ENCODE measurements around the gene BOLA3.

BOLA3 gene

GRCh38 chr2:74102516-74102915 lies 45.2 kb downstream of the BOLA3 start:
- Mint-ChIP-seq H3K4me1 (no peaks in the 10 kb centered on the region), H3K9me3 (no peaks in the 10 kb centered on the region), H3K36me3 (peaks cover 28% of the 10 kb centered on the region), H3K27me3 (no peaks in the 10 kb centered on the region), H3K27ac (no peak overlapping the region), H3K4me3 (no peak overlapping the region)
- ATAC-seq (ENCODE audit: low read depth) = no peak
- DNase-seq (ENCODE audit: low spot score in 2 of 2) = no peak

DNA sequence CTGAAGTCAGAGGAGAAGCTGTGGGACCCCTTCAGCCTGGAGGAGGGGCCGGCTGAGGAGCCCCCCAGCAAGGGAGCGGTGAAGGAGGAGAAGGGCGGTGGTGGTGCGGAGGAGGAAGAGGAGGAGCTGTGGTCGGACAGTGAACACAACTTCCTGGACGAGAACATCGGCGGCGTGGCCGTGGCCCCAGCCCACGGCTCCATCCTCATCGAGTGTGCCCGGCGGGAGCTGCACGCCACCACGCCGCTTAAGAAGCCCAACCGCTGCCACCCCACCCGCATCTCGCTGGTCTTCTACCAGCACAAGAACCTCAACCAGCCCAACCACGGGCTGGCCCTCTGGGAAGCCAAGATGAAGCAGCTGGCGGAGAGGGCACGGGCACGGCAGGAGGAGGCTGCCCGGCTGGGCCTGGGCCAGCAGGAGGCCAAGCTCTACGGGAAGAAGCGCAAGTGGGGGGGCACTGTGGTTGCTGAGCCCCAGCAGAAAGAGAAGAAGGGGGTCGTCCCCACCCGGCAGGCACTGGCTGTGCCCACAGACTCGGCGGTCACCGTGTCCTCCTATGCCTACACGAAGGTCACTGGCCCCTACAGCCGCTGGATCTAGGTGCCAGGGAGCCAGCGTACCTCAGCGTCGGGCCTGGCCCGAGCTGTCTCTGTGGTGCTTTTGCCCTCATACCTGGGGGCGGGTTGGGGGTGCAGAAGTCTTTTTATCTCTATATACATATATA lies 46.0 kb downstream of the BOLA3 start:
- Mint-ChIP-seq H3K27me3 (no peaks in the 10 kb centered on the region), H3K4me3 (no peak overlapping the region), H3K36me3 (peaks cover 32% of the 10 kb centered on the region), H3K9me3 (no peaks in the 10 kb centered on the region), H3K4me1 (no peaks in the 10 kb centered on the region), H3K27ac (no peak overlapping the region)
- DNase-seq (ENCODE audit: low spot score in 2 of 2) = no peak
- no peak for ATAC-seq (ENCODE audit: low read depth)

GRCh38 chr2:74100254-74101216 lies 47.2 kb downstream of the BOLA3 start:
- Mint-ChIP-seq H3K36me3 (peaks cover 36% of the 10 kb centered on the region), H3K4me1 (no peaks in the 10 kb centered on the region), H3K27me3 (no peaks in the 10 kb centered on the region), H3K4me3 (no peak overlapping the region), H3K9me3 (no peaks in the 10 kb centered on the region), H3K27ac (no peak overlapping the region)
- DNase-seq (ENCODE audit: low spot score in 2 of 2) = no peak
- no peak for ATAC-seq (ENCODE audit: low read depth)

GRCh38 chr2:74099835-74100234 lies 47.9 kb downstream of the BOLA3 start:
- Mint-ChIP-seq H3K27ac (no peak overlapping the region), H3K27me3 (no peaks in the 10 kb centered on the region), H3K9me3 (no peaks in the 10 kb centered on the region), H3K4me1 (no peaks in the 10 kb centered on the region), H3K36me3 (peaks cover 38% of the 10 kb centered on the region), H3K4me3 (no peak overlapping the region)
- ATAC-seq (ENCODE audit: low read depth) = no peak
- no peak for DNase-seq (ENCODE audit: low spot score in 2 of 2)

GRCh38 chr2:74099271-74099670 lies 48.4 kb downstream of the BOLA3 start:
- H3K27me3 Mint-ChIP-seq = no peaks in the 10 kb centered on the region
- H3K27ac Mint-ChIP-seq = no peak overlapping the region
- DNase-seq (ENCODE audit: low spot score in 2 of 2) = no peak
- no peaks in the 10 kb centered on the region for H3K4me1 Mint-ChIP-seq
- H3K4me3 Mint-ChIP-seq = no peak overlapping the region
- peaks cover 44% of the 10 kb centered on the region for H3K36me3 Mint-ChIP-seq
- no peak for ATAC-seq (ENCODE audit: low read depth)
- H3K9me3 Mint-ChIP-seq = no peaks in the 10 kb centered on the region

DNA sequence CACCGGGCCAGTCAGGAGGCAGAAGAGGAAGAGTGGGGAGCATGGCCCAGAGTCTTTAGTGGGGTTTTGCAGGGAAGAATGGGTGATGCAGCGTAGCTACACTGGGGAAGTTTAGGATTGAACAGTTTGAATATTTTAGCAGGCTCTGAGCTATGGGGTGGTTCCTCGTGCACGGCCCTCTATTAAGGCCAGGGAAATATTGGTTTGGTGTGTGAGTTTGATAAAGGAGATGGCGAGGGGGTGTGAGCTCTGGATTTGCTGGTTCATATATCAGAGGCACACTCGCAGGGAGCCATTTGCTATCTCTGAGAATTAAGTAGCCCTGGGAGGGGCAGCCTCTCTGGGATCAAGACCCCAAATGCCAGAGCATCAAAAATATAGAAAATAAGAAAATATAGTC lies 50.1 kb downstream of the BOLA3 start:
- no peak overlapping the region for H3K27ac Mint-ChIP-seq

DNA sequence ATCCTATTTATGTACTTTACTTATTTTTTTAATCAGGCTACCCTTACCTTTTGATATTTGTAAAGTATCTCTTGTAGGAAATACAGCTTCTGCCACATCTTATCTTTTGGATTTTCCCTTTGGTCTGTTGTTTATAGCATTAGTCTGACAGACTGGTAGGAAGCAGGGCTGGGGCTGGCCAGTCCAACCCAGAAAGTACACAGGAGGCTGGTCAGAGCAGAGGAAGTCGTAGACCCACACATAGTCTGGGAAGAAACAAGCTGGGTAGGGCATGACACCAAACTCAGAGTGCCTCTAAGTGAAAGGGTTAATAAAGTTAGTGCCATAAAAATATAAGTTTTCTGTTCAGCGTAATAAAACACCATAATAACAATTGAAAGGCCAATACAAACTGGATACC lies 51.7 kb downstream of the BOLA3 start:
- H3K27me3 Mint-ChIP-seq = no peaks in the 10 kb centered on the region
- no peak overlapping the region for H3K4me3 Mint-ChIP-seq
- peaks cover 49% of the 10 kb centered on the region for H3K36me3 Mint-ChIP-seq
- ATAC-seq (ENCODE audit: low read depth) = no peak
- no peak for DNase-seq (ENCODE audit: low spot score in 2 of 2)
- H3K27ac Mint-ChIP-seq = no peak overlapping the region
- H3K9me3 Mint-ChIP-seq = no peaks in the 10 kb centered on the region
- no peaks in the 10 kb centered on the region for H3K4me1 Mint-ChIP-seq

More for the DNA sequence above, 50.1 kb downstream of the BOLA3 start:
- DNase-seq (ENCODE audit: low spot score in 2 of 2) (no peak), ATAC-seq (ENCODE audit: low read depth) (no peak)
- no peak overlapping the region for H3K4me3 Mint-ChIP-seq
- no peaks in the 10 kb centered on the region for H3K9me3 Mint-ChIP-seq
- no peaks in the 10 kb centered on the region for H3K4me1 Mint-ChIP-seq
- no peaks in the 10 kb centered on the region for H3K27me3 Mint-ChIP-seq
- peaks cover 48% of the 10 kb centered on the region for H3K36me3 Mint-ChIP-seq

GRCh38 chr2:74095632-74096031 lies 52.1 kb downstream of the BOLA3 start:
- Mint-ChIP-seq H3K36me3 (peaks cover 50% of the 10 kb centered on the region), H3K4me3 (no peak overlapping the region), H3K27me3 (no peaks in the 10 kb centered on the region), H3K27ac (no peak overlapping the region), H3K4me1 (no peaks in the 10 kb centered on the region), H3K9me3 (no peaks in the 10 kb centered on the region)
- DNase-seq (ENCODE audit: low spot score in 2 of 2) (no peak), ATAC-seq (ENCODE audit: low read depth) (no peak)

- no peaks in the 10 kb centered on the region for H3K4me1 Mint-ChIP-seq
- H3K27me3 Mint-ChIP-seq = no peaks in the 10 kb centered on the region
- DNase-seq (ENCODE audit: low spot score in 2 of 2) (no peak), ATAC-seq (ENCODE audit: low read depth) (no peak)
- no peaks in the 10 kb centered on the region for H3K9me3 Mint-ChIP-seq
- H3K4me3 Mint-ChIP-seq = no peak overlapping the region
- peaks cover 44% of the 10 kb centered on the region for H3K36me3 Mint-ChIP-seq
- H3K27ac Mint-ChIP-seq = no peak overlapping the region
Observed at GRCh38 chr2:74094291-74094690, 53.4 kb downstream of the BOLA3 start.

DNA sequence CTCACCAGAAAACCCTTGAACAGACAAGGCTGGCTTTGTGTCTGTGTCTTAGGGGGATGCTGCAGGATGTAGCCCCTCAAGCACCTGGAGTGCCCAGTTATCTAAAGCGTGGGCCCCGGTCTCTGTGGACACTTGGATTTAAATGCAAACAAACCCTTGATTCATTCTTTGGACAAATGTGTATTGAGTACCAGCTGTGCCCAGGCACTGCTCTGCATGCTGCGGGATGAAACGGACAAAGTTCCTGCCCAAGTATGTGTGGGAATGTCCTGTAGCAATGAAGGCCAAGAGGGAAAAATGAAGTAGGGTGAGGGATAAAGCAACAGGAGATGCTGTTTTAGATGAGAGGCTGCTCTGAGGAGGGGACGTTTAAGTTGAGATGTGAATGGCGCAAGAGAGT lies 53.9 kb downstream of the BOLA3 start:
- Mint-ChIP-seq H3K27me3 (no peaks in the 10 kb centered on the region), H3K27ac (no peak overlapping the region), H3K4me3 (no peak overlapping the region), H3K9me3 (no peaks in the 10 kb centered on the region), H3K36me3 (peaks cover 43% of the 10 kb centered on the region), H3K4me1 (no peaks in the 10 kb centered on the region)
- DNase-seq (ENCODE audit: low spot score in 2 of 2) (no peak), ATAC-seq (ENCODE audit: low read depth) (no peak)

DNA sequence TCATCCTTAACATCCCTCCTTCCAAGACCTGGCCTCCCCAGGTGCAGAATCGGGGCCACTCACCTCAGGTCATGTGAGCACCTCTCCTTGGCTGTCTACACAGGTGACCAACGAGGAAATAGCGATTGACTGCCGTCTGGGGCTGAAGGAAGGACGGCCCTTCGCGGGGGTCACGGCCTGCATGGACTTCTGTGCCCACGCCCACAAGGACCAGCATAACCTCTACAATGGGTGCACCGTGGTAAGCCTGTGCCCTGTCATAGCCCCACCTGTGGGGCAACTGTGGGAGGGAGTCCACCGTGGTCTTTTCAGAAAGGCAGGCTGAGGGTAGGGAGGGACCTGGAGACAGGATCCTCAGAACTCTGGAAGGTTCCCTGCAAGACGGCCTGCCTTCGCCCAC lies 54.3 kb downstream of the BOLA3 start:
- H3K27me3 Mint-ChIP-seq = no peaks in the 10 kb centered on the region
- peaks cover 40% of the 10 kb centered on the region for H3K36me3 Mint-ChIP-seq
- H3K4me3 Mint-ChIP-seq = no peak overlapping the region
- H3K9me3 Mint-ChIP-seq = no peaks in the 10 kb centered on the region
- no peak overlapping the region for H3K27ac Mint-ChIP-seq
- no peak for ATAC-seq (ENCODE audit: low read depth)
- DNase-seq (ENCODE audit: low spot score in 2 of 2) = no peak
- H3K4me1 Mint-ChIP-seq = no peaks in the 10 kb centered on the region

DNA sequence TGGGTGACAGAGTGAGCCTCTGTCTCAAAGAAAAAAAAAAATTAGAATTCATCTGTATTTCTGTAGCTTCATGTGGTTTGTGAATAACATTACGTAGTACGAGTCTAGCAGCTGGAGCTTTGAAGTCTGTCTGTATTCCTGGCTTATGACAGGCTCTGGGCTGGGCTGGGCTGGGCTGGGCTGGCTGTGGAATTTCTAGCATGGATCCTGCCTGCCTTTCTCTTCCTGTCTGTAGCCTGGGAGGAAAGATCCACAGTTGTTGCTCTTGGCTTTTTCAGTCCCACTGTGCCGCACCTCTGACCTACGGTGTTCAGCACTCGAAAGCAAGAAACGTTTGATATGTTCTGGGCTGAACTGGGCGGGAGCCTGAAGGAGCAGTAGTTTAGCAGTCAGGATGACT lies 55.4 kb downstream of the BOLA3 start:
- Mint-ChIP-seq H3K36me3 (peaks cover 38% of the 10 kb centered on the region), H3K27ac (no peak overlapping the region), H3K9me3 (no peaks in the 10 kb centered on the region), H3K4me3 (no peak overlapping the region), H3K4me1 (no peaks in the 10 kb centered on the region), H3K27me3 (no peaks in the 10 kb centered on the region)
- no peak for ATAC-seq (ENCODE audit: low read depth)
- DNase-seq (ENCODE audit: low spot score in 2 of 2) = no peak

GRCh38 chr2:74091391-74091790 lies 56.3 kb downstream of the BOLA3 start:
- Mint-ChIP-seq H3K27me3 (no peaks in the 10 kb centered on the region), H3K4me3 (no peak overlapping the region), H3K36me3 (peaks cover 40% of the 10 kb centered on the region), H3K9me3 (no peaks in the 10 kb centered on the region), H3K4me1 (no peaks in the 10 kb centered on the region), H3K27ac (no peak overlapping the region)
- ATAC-seq (ENCODE audit: low read depth) (no peak), DNase-seq (ENCODE audit: low spot score in 2 of 2) (no peak)

- no peak overlapping the region for H3K27ac Mint-ChIP-seq
- peaks cover 3% of the 10 kb centered on the region for H3K4me1 Mint-ChIP-seq
- no peak overlapping the region for H3K4me3 Mint-ChIP-seq
- no peaks in the 10 kb centered on the region for H3K9me3 Mint-ChIP-seq
- no peaks in the 10 kb centered on the region for H3K27me3 Mint-ChIP-seq
- DNase-seq (ENCODE audit: low spot score in 2 of 2) (no peak), ATAC-seq (ENCODE audit: low read depth) (no peak)
- peaks cover 39% of the 10 kb centered on the region for H3K36me3 Mint-ChIP-seq
Observed at GRCh38 chr2:74089816-74090745, 57.6 kb downstream of the BOLA3 start.
